HepG2 (cell line): ENCODE results near the gene EPO. TPM values are rescaled to one million over a fixed set of nuclear protein-coding genes. Genes with fewer than 3 reads are reported as not detected.

Source experiments
- ATAC-seq: fragments of 200-7000 bp; cut with Tn5 transposase; 3 replicates; pipeline ENCODE4 v1.9.1; 2020; ENCODE audit warnings: mild to moderate bottlenecking, moderate library complexity
- BruUV-seq: library from RNA; stranded (reverse); fragments of 400-500 nt; replicated peaks from 2 replicates; lab custom pipeline; 2021; lab: Mats Ljungman, UMichigan
- CTCF ChIA-PET: fragments of 300-600 bp; formaldehyde crosslinking; extraction: SDS; loops from one replicate; lab custom pipeline; 2021; ENCODE audit warnings: low total read pairs, inconsistent platforms, low intra/inter-chr PET ratio; lab: Yijun Ruan, JAX
- POLR2A ChIA-PET: fragments of 350-600 bp; sonication (Branson Sonifier 250); formaldehyde crosslinking; loops from one replicate; lab custom pipeline; 2020; ENCODE audit warnings: antibody characterized with exemption, inconsistent platforms; lab: Yijun Ruan, JAX
- DNase-seq: peaks from one replicate; pipeline ENCODE4 v3.0.0-alpha.2; 2015; ENCODE audit warnings: low spot score
- FAIRE-seq: peaks from 3 replicates; lab custom pipeline; 2011; peaks lifted over from hg19 to GRCh38; lab: Jason Lieb, UNC
- H2AFZ ChIP-seq: one replicate; pipeline ENCODE4 v1.6.1; 2011; ENCODE audit warnings: low read length, inconsistent platforms
- H3K27ac ChIP-seq: fragments of 300-600 bp; 3 replicates; pipeline ENCODE4 v1.8.0; 2011; ENCODE audit warnings: mixed run types, mild to moderate bottlenecking, mixed read lengths, low read length, inconsistent platforms; ENCODE audit not compliant: insufficient read depth; ENCODE audit errors: extremely low read length
- H3K27me3 ChIP-seq, 2 experiments: fragments of 200-600 bp in 1 of 2; 2 replicates in 1 of 2; 3 replicates in 1 of 2; pipeline versions ENCODE4 v1.6.0 to v1.8.0; 2011; ENCODE audit warnings: low read length in 2 of 2, mild to moderate bottlenecking in 2 of 2, moderate library complexity in 2 of 2, inconsistent platforms in 1 of 2; ENCODE audit not compliant: insufficient read depth in 2 of 2, control insufficient read depth in 1 of 2
- H3K36me3 ChIP-seq, 2 experiments: fragments of 200-600 bp in 1 of 2; replicated peaks in 1 of 2; 2 replicates in 1 of 2; 3 replicates in 1 of 2; pipeline versions ENCODE4 v1.5.1 to v1.8.0; 2011; ENCODE audit warnings: low read length in 2 of 2, inconsistent platforms in 1 of 2; ENCODE audit not compliant: insufficient read depth in 2 of 2, control insufficient read depth in 1 of 2
- H3K4me1 ChIP-seq: 2 replicates; pipeline ENCODE4 v1.5.1; 2012; ENCODE audit warnings: low read length, inconsistent platforms; ENCODE audit not compliant: insufficient read depth
- H3K4me2 ChIP-seq: 2 replicates; pipeline ENCODE4 v1.6.0; 2011; ENCODE audit warnings: low read depth, low read length, inconsistent platforms
- H3K4me3 ChIP-seq, 3 experiments: fragments of 200-600 bp in 1 of 3; sonication (generic), shearing (Covaris generic) in 1 of 3; replicated peaks in 1 of 3; 2 replicates each; pipeline ENCODE4 v1.5.1; 2011 to 2016; ENCODE audit warnings: low read length in 3 of 3, inconsistent platforms in 2 of 3, low read depth in 2 of 3, mild to moderate bottlenecking in 2 of 3, control low read depth in 1 of 3, mixed read lengths in 1 of 3; ENCODE audit not compliant: insufficient read depth in 1 of 3
- H3K79me2 ChIP-seq: one replicate; pipeline ENCODE4 v1.6.1; 2011; ENCODE audit warnings: low read length, inconsistent platforms; ENCODE audit not compliant: insufficient read depth
- H3K9ac ChIP-seq: 2 replicates; pipeline ENCODE4 v1.6.0; 2011; ENCODE audit warnings: mild to moderate bottlenecking, low read depth, low read length, inconsistent platforms; ENCODE audit not compliant: insufficient read depth
- H3K9me3 ChIP-seq: 2 replicates; pipeline ENCODE4 v1.5.1; 2012; ENCODE audit warnings: mild to moderate bottlenecking, low read length
- H4K20me1 ChIP-seq: 2 replicates; pipeline ENCODE4 v1.6.0; 2011; ENCODE audit warnings: inconsistent platforms, mild to moderate bottlenecking, low read length, moderate library complexity; ENCODE audit not compliant: insufficient read depth
- BHLHE40 ChIP-seq: IDR thresholded peaks from 2 replicates; pipeline ENCODE4 v1.6.1; 2011; ENCODE audit warnings: low read length, improper control_type of control experiment
- CTCF ChIP-seq: sonication (generic); formaldehyde crosslinking; IDR thresholded peaks from 2 replicates; pipeline ENCODE4 v1.5.0; 2020; ENCODE audit warnings: mild to moderate bottlenecking, missing genetic modification reagents, moderate library complexity
- KDM1A ChIP-seq: IDR thresholded peaks from 2 replicates; pipeline ENCODE4 v1.6.1; 2016; ENCODE audit warnings: missing compliant biosample characterization
- MATR3 ChIP-seq: sonication (generic); formaldehyde crosslinking; IDR thresholded peaks from 2 replicates; pipeline ENCODE4 v1.4.0; 2020; ENCODE audit warnings: missing genetic modification reagents
- PLSCR1 ChIP-seq: sonication (generic); formaldehyde crosslinking; IDR thresholded peaks from 2 replicates; pipeline ENCODE4 v1.5.0; 2020; ENCODE audit warnings: missing genetic modification reagents, mild to moderate bottlenecking, borderline replicate concordance
- RCOR2 ChIP-seq: IDR thresholded peaks from 2 replicates; pipeline ENCODE4 v1.6.1; 2016; ENCODE audit warnings: missing biosample characterization, missing genetic modification reagents
- SRF ChIP-seq: IDR thresholded peaks from 2 replicates; pipeline ENCODE4 v1.6.1; 2011; ENCODE audit warnings: mild to moderate bottlenecking, low read depth, low read length, moderate library complexity
- TEAD3 ChIP-seq: optimal IDR thresholded peaks from 2 replicates; pipeline ENCODE3; 2016; ENCODE audit warnings: borderline replicate concordance
- ZMYM2 ChIP-seq: sonication (generic); formaldehyde crosslinking; IDR thresholded peaks from 2 replicates; pipeline ENCODE4 v1.8.0; 2022; ENCODE audit warnings: mild to moderate bottlenecking, missing genetic modification reagents
- ZMYM3 ChIP-seq: sonication (generic); formaldehyde crosslinking; IDR thresholded peaks from 2 replicates; pipeline ENCODE4 v1.5.1; 2020; ENCODE audit warnings: mild to moderate bottlenecking, missing genetic modification reagents
- ZNF543 ChIP-seq: sonication (generic); formaldehyde crosslinking; IDR thresholded peaks from 2 replicates; pipeline ENCODE4 v1.4.0; 2020; ENCODE audit warnings: mild to moderate bottlenecking, missing genetic modification reagents
- WGBS: methylation state at CpG from one replicate; pipeline ENCODE4 v1.1.6; 2017; ENCODE audit warnings: low lambda C conversion rate; 5-methylcytosine and 5-hydroxymethylcytosine counted together
- in situ Hi-C: cut with HindIII; loops from 2 replicates; pipeline ENCODE4 v1.10.0; 2017; ENCODE audit warnings: low pct_unique_long_range_greater_than_20kb; ENCODE audit not compliant: extremely low pct_ligation_motif_present
- intact Hi-C: fragments of 100-400 bp; cut with micrococcal nuclease; formaldehyde crosslinking; loops from one replicate; pipeline ENCODE4 v1.10.0; 2022; ENCODE audit not compliant: unreplicated experiment
- polyA plus RNA-seq, 8 experiments: library from polyadenylated mRNA; depleted of rRNA in 3 of 8; stranded (reverse) in 7 of 8; unstranded in 1 of 8; fragments of >200 nt; fragmentation: Illumina TruSeq in 4 of 8; extraction: Trizol in 4 of 8; gene quantifications; 2 replicates each; pipeline versions ENCODE4 v1.2.1 to v1.2.3, GENCODE V29; 2011 to 2016; ENCODE audit warnings: low read depth in 4 of 8, missing spikeins in 1 of 8, mixed read lengths in 1 of 8; ENCODE audit not compliant: insufficient read depth in 1 of 8
- total RNA-seq, 5 experiments: library from RNA; depleted of rRNA; stranded (reverse); fragments of >200 nt; fragmentation: Illumina TruSeq; extraction: Trizol; gene quantifications; 2 replicates each; pipeline ENCODE4 v1.2.3, GENCODE V29; 2016; ENCODE audit warnings: low read depth in 1 of 5
- TF ChIP-seq, protein P1 (sequence below): sonication (generic); formaldehyde crosslinking; IDR thresholded peaks from 2 replicates; pipeline ENCODE4 v1.9.0; 2021; ENCODE audit warnings: missing genetic modification reagents, borderline replicate concordance
- TF ChIP-seq, protein P2 (sequence below): IDR thresholded peaks from 2 replicates; pipeline ENCODE4 v1.6.1; 2012; ENCODE audit warnings: inconsistent platforms

Gene EPO
- total and polyA plus RNA-seq, 2 of the 13 experiments (the other 11 are each of a cell fraction or from before 2014, with no cell fraction given) = 10.3 to 25.7 TPM

DNA sequence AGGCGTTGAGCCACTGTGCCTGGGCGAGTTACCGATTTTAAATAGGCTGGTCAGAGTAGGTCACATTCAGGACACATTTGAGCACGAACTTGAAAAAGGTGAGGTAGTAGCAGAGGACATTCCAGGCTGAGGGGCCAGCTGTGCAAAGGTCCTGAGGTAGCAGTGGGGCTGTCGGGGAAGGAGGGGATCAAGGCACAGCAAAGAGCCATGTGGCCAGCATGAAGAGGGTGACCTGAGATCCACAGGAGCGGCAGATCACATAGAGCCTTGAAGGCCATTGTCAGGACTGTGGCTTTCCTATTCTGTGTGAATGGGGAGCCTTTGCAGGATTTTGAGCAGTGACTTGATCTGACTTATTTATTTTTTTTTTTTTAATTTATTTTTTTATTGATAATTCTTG lies 19.7 kb downstream of the EPO start:
- ChIA-PET POLR2A (no interaction called here), CTCF (no interaction called here)
- Histone ChIP-seq H3K4me1 (peaks cover 41% of the 10 kb centered on the region), H4K20me1 (no peaks in the 10 kb centered on the region), H3K4me3 (no peak overlapping the region), H2AFZ (no peak overlapping the region), H3K27me3 (no peaks in the 10 kb centered on the region)
- FAIRE-seq = no peak
- intact Hi-C loops = no loop called here
- in situ Hi-C loops = no loop called here
- no peak for DNase-seq
- ATAC-seq = peak; percentile 59
- no peak for TF ChIP-seq PLSCR1
- no peak for TF ChIP-seq MATR3
- peak; percentile 42 for TF ChIP-seq TEAD3 (CRISPR knock-in tag)
- TF ChIP-seq RCOR2 = peak; percentile 59; the same call in 1 of the 2 replicates
- 0 out of 2 replicates have a peak, but pooled peaks have one; percentile 33 for TF ChIP-seq ZMYM2 (CRISPR knock-in tag)
- peak; percentile 95 for TF ChIP-seq ZMYM3 (CRISPR knock-in tag)
- TF ChIP-seq, protein P1, sequence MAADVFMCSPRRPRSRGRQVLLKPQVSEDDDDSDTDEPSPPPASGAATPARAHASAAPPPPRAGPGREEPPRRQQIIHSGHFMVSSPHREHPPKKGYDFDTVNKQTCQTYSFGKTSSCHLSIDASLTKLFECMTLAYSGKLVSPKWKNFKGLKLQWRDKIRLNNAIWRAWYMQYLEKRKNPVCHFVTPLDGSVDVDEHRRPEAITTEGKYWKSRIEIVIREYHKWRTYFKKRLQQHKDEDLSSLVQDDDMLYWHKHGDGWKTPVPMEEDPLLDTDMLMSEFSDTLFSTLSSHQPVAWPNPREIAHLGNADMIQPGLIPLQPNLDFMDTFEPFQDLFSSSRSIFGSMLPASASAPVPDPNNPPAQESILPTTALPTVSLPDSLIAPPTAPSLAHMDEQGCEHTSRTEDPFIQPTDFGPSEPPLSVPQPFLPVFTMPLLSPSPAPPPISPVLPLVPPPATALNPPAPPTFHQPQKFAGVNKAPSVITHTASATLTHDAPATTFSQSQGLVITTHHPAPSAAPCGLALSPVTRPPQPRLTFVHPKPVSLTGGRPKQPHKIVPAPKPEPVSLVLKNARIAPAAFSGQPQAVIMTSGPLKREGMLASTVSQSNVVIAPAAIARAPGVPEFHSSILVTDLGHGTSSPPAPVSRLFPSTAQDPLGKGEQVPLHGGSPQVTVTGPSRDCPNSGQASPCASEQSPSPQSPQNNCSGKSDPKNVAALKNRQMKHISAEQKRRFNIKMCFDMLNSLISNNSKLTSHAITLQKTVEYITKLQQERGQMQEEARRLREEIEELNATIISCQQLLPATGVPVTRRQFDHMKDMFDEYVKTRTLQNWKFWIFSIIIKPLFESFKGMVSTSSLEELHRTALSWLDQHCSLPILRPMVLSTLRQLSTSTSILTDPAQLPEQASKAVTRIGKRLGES (CRISPR knock-in tag) = no peak
- no peak for TF ChIP-seq BHLHE40
- TF ChIP-seq, protein P2, sequence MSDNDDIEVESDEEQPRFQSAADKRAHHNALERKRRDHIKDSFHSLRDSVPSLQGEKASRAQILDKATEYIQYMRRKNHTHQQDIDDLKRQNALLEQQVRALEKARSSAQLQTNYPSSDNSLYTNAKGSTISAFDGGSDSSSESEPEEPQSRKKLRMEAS = peak; percentile 28; the same call in 1 of the 2 replicates
- no peak for TF ChIP-seq CTCF (CRISPR knock-in tag)
- 0 out of 2 replicates have a peak, but pooled peaks have one; percentile 31 for TF ChIP-seq KDM1A (CRISPR knock-in tag)
- no peak for TF ChIP-seq ZNF543 (CRISPR knock-in tag)
- no peak for TF ChIP-seq SRF
- TF ChIP-seq, all 625 proteins: peak for 6
- peak overlapping the region; percentile 55 for H3K4me2 ChIP-seq
- no peak overlapping the region for H3K9ac ChIP-seq
- H3K79me2 ChIP-seq = no peaks in the 10 kb centered on the region
- BruUV-seq = no TSS peak
- H3K27ac ChIP-seq = no peak overlapping the region
- no peaks in the 10 kb centered on the region for H3K9me3 ChIP-seq
- WGBS = 36% methylated on average over 6 of the region's 6 CpGs
- H3K36me3 ChIP-seq = no peaks in the 10 kb centered on the region
